ENCODE results near the gene PHF13.
"Not testable (repeated sequence)": the region's sequence is repeated elsewhere in the genome, so short reads cannot be mapped to it uniquely, and the experiment has no call there.

The PHF13 gene

DNA sequence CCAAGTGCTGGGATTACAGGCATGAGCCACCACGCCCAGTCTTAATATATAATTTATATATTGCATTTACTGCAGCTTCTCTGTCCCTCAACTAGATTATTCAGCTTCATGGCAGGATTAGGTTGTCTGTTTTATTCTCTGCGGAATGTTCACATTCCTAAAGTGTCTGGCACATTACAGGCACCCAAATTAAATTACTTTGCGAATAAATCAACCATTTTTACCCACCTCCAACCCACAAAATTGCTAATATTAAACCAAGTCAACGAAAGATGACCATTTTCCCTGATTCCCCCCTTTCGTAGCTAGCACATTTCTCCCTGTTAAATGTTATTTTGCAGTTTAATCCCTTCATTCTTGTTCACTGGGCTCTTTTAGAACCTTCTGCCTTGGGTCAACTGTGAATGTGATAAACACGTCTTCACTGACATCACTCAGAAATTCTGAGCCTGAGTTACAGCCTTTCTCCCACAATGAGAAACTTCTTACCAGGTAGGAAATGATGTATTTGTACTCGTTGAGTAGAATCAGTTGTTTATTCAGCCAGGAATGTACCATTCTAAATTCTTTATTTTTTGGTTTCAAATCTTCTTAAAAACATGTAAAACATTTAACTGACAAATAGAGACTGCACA, 47.0 kb downstream of the PHF13 start:
- DNase-seq (ENCODE audit: insufficient read length, low spot score) = no peak
- FAIRE-seq = no peak

DNA sequence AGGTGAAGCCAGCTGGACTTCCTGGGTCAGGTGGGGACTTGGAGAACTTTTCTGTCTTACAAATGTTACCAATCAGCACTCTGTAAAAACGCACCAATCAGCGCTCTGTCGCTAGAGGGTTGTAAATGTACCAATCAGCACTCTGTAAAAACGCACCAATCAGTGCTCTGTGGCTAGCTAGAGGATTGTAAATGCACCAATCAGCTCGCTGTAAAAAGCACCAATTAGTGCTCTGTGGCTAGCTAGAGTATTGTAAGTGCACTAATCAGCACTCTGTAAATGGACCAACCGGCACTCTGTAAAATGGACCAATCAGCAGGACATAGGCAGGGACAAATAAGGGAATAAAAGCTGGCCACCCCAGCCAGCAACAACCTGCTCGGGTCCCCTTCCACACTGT, 48.9 kb downstream of the PHF13 start:
- not testable (repeated sequence) for FAIRE-seq; DNase-seq (ENCODE audit: insufficient read length, low spot score)

More for the DNA sequence above, 47.0 kb downstream of the PHF13 start:
- no peak for TF ChIP-seq POLR2A (IDR thresholded peaks at IDR 0.05; ENCODE audit: low read depth, low read length)

DNA sequence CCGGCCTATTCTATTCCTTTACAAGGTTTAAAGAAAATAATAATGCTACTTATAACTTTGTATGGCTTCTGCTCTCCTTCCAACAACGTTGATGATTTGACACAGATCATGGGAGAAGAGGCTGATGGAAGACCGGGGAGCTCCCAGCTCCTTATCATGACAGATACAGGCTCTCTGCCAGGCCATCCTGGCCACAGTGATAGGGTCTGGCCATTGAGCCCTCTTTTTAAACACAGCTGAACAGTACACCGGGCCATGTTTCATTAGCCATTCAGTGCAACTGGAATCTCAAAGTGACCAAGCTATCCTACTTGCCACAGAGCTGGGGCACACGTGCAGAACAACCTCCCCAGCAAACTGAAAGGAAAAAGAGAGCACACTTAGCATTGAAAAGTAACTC, 53.2 kb downstream of the PHF13 start:
- no peak for DNase-seq (ENCODE audit: insufficient read length, low spot score)
- no peak for FAIRE-seq
- no peak for TF ChIP-seq POLR2A (IDR thresholded peaks at IDR 0.05; ENCODE audit: low read depth, low read length)

DNA sequence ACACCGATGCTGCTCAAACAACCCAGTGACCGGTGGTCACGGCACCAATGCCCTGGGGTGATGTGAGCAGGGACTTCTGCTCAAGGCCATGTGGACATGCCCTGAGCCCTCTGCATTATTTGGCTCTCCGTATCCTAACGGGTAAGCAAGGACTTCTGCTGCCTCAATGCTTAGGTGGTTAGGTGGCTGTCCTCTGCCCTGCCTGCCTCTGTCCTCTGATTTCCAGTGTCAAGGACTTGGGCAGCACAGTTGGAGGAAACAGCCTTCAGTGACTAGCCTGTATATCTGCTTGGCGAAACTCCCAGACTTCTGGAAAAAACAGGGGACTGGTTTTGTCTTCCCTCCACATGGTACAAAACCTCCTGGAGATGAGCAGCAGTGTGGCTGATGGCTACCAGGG, 53.6 kb downstream of the PHF13 start:
- FAIRE-seq (no peak), DNase-seq (ENCODE audit: insufficient read length, low spot score) (no peak)
- no peak for TF ChIP-seq POLR2A (IDR thresholded peaks at IDR 0.05; ENCODE audit: low read depth, low read length)

DNA sequence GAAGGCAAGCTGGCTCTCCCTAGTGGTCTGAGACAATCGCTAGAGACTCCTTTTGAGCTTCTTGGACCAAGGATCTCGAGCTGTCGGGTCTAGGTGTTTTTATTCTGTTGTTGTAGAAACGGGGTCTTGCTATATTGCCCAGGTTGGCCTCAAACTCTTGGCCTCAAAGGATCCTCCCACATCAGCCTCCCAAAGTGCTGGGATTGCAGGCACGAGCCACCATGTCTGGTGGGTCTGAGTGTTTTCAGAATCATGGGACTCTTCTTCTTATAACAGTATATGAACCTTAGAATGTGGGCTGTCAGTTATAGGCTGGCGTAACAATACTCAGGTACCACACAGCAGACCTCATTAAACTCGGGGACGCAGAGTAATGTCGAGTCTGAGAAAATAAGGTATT, 55.0 kb downstream of the PHF13 start:
- TF ChIP-seq POLR2A (IDR thresholded peaks at IDR 0.05; ENCODE audit: low read depth, low read length) = no peak
- no peak for DNase-seq (ENCODE audit: insufficient read length, low spot score)
- FAIRE-seq = no peak

DNA sequence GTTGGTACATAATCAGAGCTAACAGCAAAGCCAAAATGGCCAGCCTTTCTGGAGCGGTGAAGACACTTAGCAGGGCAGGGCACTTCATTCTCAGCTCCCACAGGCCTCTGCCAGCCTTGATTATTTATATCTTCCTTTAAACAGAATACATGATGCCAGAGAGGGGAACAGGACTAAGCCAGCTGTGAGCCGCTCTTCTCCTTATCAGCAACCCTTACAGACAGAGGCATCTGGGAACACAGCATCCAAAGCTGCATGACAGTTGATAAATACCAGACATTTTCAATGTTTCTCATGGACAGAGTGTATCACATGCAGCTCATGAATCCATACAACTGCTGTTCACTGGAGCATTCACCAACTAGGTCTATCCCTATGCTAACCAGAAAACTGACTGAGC, 59.0 kb downstream of the PHF13 start:
- TF ChIP-seq POLR2A (IDR thresholded peaks at IDR 0.05; ENCODE audit: low read depth, low read length) = no peak
- DNase-seq (ENCODE audit: insufficient read length, low spot score) = no peak
- FAIRE-seq = no peak

All from H54 (cell line).